Gastroesophageal sphincter (tissue), 3 donors: ENCODE data around the gene ACTN4.

Experiments used
- CTCF ChIP-seq, 4 experiments: fragments of 200-600 bp in 2 of 4; fragments of 450-650 bp in 2 of 4; sonication (generic) in 1 of 4; IDR thresholded peaks; one replicate each; pipeline ENCODE4 v1.5.1; 2017 to 2019; ENCODE audit warnings: antibody characterized with exemption in 4 of 4, mild to moderate bottlenecking in 2 of 4, moderate library complexity in 2 of 4
- POLR2A ChIP-seq, 2 donors: fragments of 450-650 bp; IDR thresholded peaks; one replicate each; pipeline ENCODE4 v1.6.1; 2017; ENCODE audit warnings: antibody characterized with exemption in 2 of 2, mild to moderate bottlenecking in 2 of 2, moderate library complexity in 1 of 2
- POLR2AphosphoS5 ChIP-seq: sonication (generic); formaldehyde crosslinking; IDR thresholded peaks from one replicate; pipeline ENCODE4 v1.6.1; 2017; ENCODE audit warnings: antibody characterized with exemption

DNA sequence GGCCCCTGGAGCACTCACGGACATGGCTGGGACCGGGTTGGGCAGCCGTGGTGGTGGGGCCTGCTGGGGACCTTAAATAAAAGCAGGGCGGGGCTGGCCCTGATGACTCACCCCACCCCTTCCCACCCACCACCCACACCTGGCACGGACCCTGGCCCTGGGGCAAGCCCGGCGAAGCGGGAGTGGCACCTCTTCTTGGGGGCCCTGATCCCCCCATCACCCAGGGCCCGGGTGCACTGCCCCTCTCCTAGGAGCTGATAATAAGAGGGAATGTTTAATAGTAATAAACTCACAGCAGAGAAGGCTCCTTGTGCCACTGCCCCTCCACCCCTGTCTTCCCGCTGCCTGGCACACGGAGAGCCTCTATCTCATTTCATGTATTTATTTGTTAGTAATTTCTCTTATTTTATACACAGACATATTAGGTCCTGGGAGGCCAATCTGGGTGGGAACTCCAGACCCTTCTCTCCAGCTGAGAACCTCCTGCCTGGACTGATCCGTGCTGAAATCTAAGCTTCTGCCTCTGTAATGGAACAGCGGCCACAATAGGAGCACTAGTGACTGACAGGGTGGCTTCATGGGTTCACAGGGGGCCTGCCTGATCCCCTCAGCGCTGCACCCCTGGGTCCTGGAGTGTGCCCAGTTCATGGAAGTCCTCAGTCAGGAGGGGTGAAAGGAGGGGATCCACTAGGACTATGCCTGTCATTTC lies 126.2 kb downstream of the ACTN4 start, which contains the start of gene LGALS7:
- TF ChIP-seq CTCF (IDR thresholded peaks at IDR 0.05) (no peak), POLR2A (IDR thresholded peaks at IDR 0.05) (no peak), POLR2AphosphoS5 (no peak)
